Omental fat pad (tissue), 4 donors: ENCODE results near the gene RNF150. TPM values are rescaled to one million over a fixed set of nuclear protein-coding genes. Genes with fewer than 3 reads are reported as not detected.

Experiments used
- ATAC-seq: fragments of 150-250 bp; one replicate; pipeline ENCODE4 v1.9.1; 2016; ENCODE audit warnings: mild to moderate bottlenecking, moderate library complexity; ENCODE audit not compliant: low FRiP score
- DNase-seq: peaks from one replicate; pipeline ENCODE4 v3.0.0-alpha.2; 2019; ENCODE audit warnings: low spot score
- CTCF ChIP-seq, 3 donors: fragments of 450-650 bp; IDR thresholded peaks; one replicate each; pipeline ENCODE4 v1.5.1; 2016 to 2017; ENCODE audit warnings: antibody characterized with exemption in 3 of 3, mild to moderate bottlenecking in 3 of 3, moderate library complexity in 2 of 3
- total RNA-seq, 4 donors: library from RNA; depleted of rRNA; stranded (reverse); fragments of >200 nt; gene quantifications; one replicate each; pipeline ENCODE4 v1.1.0, GENCODE V29; 2016

RNF150 gene
- total RNA-seq, 4 donors from 2014 or later = 9.8 to 40.1 (median 15.6) TPM

- TF ChIP-seq CTCF (IDR thresholded peaks at IDR 0.05) = no peak
- ATAC-seq (no peak), DNase-seq (no peak)
Measured at GRCh38 chr4:140888054-140888453, 245.2 kb downstream of the RNF150 start.

- DNase-seq (no peak), ATAC-seq (no peak)
- TF ChIP-seq CTCF (IDR thresholded peaks at IDR 0.05) = no peak
Measured at GRCh38 chr4:140887467-140887866, 245.8 kb downstream of the RNF150 start.

GRCh38 chr4:140884431-140885058, 248.7 kb downstream of the RNF150 start:
- DNase-seq (no peak), ATAC-seq (peak; percentile 77)
- no peak for TF ChIP-seq CTCF (IDR thresholded peaks at IDR 0.05)

- no peak for TF ChIP-seq CTCF (IDR thresholded peaks at IDR 0.05)
- ATAC-seq (peak; percentile 21), DNase-seq (no peak)
Measured at GRCh38 chr4:140877781-140878180, 255.5 kb downstream of the RNF150 start.

- DNase-seq (no peak), ATAC-seq (no peak)
- TF ChIP-seq CTCF (IDR thresholded peaks at IDR 0.05) = no peak
Measured at GRCh38 chr4:140876615-140877364, 256.5 kb downstream of the RNF150 start.

GRCh38 chr4:140875746-140876452, 257.4 kb downstream of the RNF150 start:
- no peak for TF ChIP-seq CTCF (IDR thresholded peaks at IDR 0.05)
- no peak for DNase-seq
- no peak for ATAC-seq
